Colon (tissue), 2 donors: Measurements from ENCODE around the gene FAXDC2.

Experiments used
- FAIRE-seq: peaks from 2 replicates; lab custom pipeline; 2012; peaks lifted over from hg19 to GRCh38; lab: Jason Lieb, UNC
- donor health status: control.
- donor health status: control.

The FAXDC2 gene, protein sequence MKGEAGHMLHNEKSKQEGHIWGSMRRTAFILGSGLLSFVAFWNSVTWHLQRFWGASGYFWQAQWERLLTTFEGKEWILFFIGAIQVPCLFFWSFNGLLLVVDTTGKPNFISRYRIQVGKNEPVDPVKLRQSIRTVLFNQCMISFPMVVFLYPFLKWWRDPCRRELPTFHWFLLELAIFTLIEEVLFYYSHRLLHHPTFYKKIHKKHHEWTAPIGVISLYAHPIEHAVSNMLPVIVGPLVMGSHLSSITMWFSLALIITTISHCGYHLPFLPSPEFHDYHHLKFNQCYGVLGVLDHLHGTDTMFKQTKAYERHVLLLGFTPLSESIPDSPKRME

DNA sequence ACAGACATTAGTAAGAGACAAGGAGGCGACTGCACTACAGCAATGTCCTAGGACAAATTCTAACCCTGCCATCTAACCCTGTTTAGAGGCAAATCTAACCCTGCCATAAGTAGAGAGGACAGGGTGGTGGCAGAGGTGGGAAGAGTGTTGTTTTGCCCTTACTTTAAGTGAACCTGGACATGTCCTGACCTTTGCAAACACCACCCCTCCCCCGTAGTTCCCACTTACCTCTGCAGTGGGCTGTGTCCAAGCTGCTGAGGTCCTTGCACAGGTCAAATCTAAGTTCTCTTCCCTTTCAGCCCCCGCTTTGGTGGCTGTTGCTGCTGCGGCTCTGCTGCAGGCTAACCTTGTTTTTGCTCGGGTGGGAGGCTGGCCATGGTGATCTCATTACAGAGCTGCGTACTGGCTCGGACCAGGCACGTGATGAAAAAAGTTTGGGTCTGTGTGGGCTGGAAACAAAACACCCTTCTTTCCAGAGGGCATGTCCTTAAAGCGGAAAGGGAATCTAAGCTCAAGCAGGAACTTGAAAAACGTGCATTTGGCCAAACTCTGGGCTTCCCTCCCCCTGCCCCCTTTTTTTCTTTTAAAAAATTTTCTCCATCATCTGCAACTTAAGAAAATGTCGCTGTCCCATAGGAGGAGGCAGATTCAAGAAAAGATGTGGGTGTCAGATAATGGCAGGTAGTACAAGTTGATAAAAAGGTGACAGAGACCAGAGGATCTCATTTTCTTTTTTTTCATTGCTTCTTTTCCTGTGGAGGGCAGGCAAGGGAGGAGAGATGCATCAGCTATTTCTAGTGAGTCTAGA is at the start of gene FAXDC2:
FAXDC2 (minus strand) TSS at position 349 of the 808 bp plus-strand sequence. CDS start 12,425 bp downstream, outside the sequence.
- FAIRE-seq = no peak

DNA sequence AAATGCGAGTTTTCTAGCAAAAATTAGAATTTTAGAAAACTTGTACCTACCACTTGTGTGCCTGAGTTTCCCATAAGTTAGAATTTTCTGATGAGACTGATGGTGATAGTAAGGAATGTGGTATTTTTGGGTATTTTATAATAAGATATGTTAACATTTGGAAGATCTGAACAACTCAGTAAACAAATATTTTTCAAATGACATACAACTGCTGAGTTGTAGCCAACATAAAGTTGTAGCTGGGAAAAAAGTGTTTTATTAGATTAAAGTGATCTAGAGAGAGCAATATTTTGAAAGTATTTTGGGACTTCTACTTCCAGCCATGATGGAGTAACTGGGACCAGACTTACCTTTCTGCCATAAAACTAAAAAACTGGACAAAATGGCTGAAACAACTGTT is 49.7 kb upstream of the FAXDC2 start:
- FAIRE-seq = no peak

GRCh38 chr5:154899151-154899816 is 48.9 kb upstream of the FAXDC2 start:
- no peak for FAIRE-seq

GRCh38 chr5:154898210-154898609 is 47.8 kb upstream of the FAXDC2 start:
- no peak for FAIRE-seq

- FAIRE-seq = no peak
Measured at GRCh38 chr5:154896562-154897165, 46.3 kb upstream of the FAXDC2 start.

- FAIRE-seq = peak; percentile 10
Measured at GRCh38 chr5:154895606-154896561, 45.5 kb upstream of the FAXDC2 start.

DNA sequence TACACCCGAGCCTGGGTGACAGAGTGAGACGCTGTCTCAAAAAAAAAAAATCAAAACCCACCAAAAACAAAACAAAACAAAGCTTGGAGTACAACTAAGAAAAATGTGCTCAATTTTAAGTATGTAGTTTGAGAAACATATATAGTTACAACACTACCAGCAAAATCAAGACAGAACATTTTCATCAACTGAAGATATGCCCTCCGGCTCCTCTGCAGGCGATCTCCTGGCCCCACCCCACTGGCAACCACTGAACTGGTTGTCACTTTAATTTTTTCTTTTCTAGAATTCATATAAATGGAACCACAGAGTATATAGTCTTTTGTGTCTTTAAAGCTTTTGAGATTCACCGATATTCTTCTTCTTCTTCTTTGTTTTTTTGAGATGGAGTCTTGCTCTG is 43.0 kb upstream of the FAXDC2 start:
- FAIRE-seq = no peak

DNA sequence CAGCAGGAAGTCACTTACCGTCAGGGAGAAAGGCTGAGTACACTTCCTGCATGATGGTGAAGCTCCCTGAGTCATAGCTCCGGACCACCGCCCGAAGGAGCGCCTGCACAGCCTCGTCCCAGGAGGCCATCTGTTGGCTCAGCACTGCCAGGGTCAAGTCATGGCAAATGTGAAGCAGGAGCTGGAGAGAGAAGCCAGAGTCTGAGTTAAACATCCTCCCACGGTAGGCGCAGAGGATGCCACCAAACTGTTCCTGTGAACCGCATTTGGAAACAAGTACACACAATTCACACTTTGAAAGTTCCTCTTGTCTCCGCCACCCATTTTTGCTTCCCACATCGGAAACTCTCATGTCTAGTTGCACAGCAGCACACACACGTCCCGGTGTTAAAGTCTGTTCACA is 42.0 kb upstream of the FAXDC2 start:
- FAIRE-seq = no peak

DNA sequence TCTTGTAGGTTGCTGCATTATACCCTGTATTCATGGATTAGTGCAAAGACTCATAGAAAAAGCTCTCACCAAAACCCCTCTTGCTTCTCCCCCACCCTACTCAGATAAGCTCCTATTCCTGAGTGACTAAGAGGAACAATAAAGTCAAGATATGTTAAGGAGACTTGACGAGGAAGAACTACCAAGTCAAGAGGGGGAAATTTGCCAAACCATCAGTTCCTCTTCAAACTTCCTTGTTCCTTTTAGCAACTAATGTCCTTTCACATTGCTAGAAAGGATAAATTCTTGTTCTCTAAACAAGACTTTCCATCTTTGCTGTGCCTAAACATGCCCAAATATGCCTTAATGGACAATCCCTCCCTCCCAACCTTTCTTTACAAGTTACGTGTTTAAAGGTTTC is 35.0 kb upstream of the FAXDC2 start:
- FAIRE-seq = no peak

DNA sequence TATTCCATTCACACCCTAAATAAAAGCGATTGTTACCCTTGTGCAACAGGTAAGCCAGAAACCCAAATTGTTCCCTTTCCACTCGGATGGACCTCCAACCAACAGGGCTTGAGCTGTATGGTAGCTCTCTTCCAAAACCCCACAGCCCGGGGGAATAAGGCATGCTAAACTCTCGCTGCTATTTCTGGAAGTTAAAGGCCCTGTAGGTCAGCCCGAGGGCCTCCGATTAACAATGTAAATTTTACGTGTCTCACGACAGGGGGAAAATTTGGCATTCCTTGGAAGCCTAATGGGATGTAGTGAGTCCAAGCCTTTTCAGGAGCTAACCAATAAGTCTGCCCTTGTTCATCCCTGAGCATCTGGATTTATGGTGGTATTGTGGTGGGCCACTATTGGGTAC is 34.0 kb upstream of the FAXDC2 start:
- no peak for FAIRE-seq

DNA sequence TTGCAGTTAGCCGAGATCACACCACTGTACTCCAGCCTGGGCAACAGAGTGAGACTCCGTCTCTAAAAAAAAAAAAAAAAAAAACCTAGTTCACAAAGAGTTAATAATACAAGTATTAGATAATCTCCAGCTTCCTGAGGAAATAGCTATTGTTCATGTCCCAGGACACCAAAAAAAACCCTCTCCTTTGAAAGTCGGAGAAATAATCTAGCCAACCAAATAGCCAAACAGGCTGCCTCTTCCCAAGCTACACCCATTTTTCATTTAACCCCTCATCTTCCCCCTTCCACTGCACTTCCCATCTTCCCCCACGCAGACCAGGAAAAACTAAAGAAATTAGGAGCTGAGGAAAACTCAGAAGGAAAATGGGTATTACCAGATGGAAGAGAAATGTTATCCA is 31.6 kb upstream of the FAXDC2 start:
- FAIRE-seq = no peak

DNA sequence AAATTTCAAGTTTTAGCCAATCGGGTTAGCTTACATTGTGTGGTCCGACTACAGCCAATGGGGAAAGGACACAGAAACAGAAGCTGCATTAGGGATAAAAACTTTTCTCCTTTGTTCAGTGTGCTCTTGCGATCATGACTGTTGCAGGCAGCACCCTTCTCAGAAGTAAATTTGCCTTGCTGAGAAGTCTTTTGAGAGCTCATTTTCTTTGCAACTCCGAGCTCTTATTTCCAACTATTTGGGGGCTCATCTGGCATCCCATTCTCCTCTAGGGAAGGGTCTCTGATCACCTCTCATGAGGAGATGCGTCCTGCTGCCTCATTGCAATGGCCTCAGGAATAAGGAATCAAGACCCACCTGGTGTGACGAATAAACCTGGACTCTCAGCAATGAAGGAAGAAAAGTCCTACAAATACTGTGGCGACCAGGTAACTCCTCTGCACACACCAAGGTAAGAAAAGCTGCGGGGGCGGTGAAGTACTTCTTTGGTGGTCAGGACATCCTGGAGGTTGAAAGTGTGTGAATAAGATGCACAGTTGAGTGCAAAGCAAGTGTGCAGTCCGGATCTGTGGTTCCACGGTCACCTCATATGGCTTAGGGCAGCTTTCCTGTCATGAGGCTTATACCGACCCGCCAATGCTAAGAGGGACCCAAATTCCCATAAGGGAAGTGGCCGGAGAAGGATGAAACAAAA is 28.4 kb upstream of the FAXDC2 start:
- no peak for FAIRE-seq

- FAIRE-seq = no peak
Measured at GRCh38 chr5:154873791-154874331, 23.5 kb upstream of the FAXDC2 start.

DNA sequence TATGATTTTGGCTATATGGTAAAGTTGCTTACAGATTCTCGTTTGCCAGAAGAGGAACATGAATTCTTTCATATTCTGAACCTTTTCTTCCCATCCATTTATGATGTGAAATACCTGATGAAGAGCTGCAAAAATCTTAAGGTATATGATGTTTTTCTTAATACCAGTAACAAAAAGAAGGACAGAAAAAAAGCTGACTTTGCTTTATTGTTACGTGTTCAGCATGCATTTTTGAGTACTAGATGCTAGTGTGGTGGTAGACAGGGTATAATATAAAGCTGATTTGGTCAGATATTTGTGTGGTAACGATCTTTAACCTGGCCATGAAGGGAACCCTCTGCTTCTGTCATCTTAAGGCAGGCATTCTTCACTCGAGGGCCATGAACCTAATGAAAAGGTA is 21.3 kb upstream of the FAXDC2 start:
- FAIRE-seq = no peak

- no peak for FAIRE-seq
Measured at GRCh38 chr5:154868702-154869101, 18.3 kb upstream of the FAXDC2 start.

GRCh38 chr5:154866841-154867240 is 16.4 kb upstream of the FAXDC2 start:
- no peak for FAIRE-seq

DNA sequence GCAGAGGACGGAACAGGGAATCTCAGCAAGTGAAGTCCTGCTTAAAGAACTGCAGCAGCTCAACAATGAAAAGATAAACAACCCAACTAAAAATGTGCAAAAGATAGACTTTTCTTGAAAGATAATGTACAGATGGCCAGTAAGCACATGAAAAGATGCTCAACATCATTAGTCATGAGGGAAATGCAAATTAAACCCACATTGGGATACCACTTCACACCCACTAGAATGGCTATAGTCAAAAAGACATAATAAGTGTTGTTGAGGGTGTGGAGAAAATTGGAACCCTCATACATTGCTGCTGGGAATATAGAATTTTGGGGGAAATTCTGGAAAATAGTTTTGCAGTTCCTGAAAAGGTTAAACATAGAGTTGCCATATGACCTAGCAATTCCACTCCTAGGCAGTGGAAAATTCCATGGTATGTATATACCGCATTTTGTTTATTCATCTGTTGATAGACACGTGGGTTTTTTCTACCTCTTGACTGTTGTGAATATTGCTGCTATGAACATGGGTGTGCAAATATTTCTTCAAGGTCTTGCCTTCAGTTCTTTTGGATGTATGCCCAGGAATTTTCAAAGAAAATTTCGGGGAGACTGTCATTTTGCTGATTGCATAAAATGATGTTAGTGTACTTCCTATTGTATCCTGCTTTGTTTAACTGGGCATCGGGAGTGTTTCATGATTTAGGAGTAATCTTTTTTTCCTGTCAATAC is 15.2 kb upstream of the FAXDC2 start:
- no peak for FAIRE-seq

GRCh38 chr5:154863291-154864080 is 13.1 kb upstream of the FAXDC2 start:
- no peak for FAIRE-seq

DNA sequence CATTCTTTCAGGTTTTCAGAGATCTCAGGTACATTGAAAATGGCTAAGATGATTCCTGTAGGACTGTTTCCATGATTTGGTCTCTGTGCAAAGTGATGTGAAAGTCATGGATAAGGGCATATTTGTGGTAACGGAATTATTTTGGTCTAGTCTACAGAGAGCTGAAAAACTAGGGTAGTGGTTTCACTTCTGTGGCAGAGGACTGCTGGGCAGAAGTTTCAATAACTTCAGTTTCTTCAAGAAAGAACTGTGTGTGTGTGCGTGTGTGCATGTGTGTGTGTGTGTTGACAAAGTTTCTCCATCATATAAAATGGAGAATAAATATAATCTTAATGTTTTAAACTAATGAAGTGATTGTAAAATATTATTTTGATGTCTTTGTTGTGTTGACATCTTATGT is 12.4 kb upstream of the FAXDC2 start:
- FAIRE-seq = no peak
